NCI-H69 (cell line): ENCODE results near the gene BRD3OS.

Experiments used
- DNase-seq: peaks from one replicate; lab custom pipeline; 2025; lab: John Stamatoyannopoulos, UW

Gene BRD3OS, protein sequence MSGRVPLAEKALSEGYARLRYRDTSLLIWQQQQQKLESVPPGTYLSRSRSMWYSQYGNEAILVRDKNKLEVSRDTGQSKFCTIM

DNA sequence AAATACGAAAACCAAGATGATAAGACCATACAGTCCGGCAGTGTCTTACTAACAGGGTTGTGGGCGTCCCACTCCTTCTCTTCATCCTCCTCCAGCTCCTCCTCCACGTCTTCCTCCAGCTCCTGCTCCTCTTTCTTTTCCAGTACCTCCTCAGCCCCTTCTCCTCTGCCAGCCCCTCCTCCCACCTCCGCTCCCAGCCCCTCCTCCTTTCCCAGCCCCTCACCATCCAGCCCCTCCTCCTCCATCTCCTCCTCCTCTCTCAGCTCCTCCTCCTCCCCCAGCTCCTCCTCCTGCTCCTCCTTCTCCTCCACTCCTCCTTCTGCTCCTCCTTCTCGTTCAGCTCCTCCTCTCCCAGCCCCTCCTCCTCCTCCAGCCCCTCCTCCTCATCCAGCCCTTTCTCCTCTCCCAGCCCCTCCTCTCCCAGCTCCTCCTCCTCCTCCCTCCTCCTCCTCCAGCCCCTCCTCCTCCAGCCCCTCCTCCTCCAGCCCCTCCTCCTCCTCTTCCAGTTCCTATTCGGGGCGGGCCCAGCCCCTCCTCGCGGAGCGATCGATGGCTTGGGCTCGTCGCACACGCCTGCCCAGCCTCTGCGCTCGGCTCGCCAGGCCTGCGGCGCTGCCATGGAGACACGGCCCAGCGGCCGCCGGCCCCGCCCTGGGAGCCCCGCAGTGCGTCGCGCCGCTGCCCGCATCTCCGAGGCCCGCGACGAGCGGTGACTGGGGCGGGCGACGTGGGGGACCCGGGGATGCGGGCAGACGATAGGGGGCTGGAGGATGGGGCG is at the start of gene BRD3OS:
Gene BRD3OS (plus strand): TSS at position 654 of the 778 bp plus-strand sequence. CDS start 1,267 bp downstream, outside the sequence.
- DNase-seq: peak; percentile 99

DNA sequence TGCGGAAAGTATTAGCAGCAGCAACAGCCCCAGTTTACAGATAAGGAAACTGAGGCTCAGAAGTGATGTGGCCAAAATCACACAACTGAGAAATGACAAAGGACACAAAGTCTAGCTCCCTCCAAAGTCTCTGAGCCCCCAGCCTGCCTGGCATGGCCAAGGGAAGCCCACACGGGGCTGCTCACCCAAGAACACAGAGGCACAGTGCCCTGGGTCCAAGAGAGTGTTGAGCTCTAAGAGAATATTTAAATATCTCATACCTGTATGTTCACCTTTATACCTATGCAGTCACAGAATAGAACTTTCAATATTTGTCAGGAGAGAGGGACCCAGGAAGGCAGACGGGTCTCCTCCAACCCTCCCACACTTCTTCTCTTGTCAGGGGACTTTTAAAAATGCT is 49.8 kb upstream of the BRD3OS start:
- no peak for DNase-seq

DNA sequence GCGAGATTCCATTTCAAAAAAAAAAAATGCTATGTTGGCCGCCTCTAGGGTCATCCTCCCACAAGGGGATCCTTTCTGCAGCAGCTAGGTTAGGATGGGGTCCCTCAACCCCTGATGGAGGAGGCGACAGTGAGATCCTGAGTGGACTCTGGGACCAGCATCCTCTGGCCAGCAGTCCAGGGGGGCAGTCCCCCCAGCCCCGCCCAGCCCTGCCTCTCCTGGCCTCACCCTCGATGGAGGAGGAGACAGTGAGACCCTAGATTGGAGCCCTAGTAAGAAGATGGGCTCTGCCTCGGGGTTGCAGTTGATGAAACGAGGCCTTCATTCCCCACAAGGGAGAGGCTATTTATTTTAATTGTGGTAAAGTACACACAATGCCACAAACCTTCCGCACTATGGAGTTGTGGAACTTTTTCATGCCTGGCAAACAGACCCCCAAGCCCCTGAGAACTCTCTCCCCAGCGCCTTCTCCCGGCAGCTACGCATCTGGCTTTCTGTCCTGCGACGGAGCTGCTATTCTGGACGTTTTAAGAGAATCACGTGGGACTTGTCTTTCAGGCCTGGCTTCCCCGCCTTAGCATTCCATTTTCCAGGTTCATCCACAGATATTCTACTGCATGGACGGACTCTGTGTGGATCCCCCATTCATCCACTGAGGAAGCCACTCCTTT is 49.0 kb upstream of the BRD3OS start:
- no peak for DNase-seq

DNA sequence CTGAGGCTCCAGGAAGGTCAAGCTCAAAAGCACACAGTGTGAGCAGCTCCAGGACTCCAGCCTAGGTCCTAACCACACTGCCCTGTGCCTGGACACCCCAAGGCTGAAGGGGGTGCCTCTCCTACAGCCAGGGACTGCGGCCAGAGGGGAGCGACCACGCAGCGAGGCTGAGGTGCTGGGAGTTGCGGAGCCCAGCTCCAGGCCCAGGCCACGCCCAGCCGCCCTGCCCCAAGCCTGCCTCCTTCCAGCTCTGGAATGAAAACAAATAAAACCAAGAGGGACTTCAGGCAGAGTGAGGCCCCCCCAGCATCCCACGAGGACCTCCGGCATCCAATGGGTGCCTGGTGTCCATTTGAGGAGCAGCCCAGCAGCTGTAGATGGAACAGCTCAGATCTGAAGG is 48.4 kb upstream of the BRD3OS start:
- no peak for DNase-seq

DNA sequence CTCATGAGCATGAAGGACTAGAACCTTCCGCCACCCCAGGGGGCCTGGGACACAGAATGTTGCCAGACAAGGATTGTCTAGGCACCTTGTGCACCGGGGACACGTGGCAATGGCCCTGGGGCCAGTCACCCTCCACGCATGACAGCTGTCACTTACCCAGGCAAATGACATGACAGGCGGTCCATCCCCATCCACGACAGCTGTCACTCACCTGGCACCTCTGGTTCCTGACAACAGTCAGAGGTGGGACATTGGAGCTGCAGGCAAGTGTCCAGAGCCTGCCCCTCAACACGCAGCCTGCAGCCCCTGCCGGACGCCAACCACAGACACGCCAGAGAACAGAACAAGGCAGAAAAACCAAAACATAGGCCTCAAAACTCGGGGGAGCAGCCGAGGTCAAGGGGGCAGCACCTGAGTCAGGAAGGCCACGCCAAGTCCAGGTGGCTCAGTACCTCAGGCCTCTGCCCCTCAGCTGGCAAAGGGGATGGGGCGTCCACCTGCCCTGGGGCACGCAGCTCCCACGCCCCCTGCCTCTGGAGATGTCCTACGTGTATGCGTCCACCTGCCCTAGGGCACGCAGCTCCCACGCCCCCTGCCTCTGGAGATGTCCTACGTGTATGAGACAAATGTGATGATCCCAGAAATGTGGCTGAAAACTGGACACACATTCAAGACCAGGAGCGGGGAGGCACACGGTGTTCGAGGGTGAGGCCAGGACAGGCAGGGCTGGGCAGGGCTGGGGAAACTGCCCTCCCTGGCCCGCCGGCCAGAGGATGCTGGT is 47.7 kb upstream of the BRD3OS start:
- DNase-seq: no peak

DNA sequence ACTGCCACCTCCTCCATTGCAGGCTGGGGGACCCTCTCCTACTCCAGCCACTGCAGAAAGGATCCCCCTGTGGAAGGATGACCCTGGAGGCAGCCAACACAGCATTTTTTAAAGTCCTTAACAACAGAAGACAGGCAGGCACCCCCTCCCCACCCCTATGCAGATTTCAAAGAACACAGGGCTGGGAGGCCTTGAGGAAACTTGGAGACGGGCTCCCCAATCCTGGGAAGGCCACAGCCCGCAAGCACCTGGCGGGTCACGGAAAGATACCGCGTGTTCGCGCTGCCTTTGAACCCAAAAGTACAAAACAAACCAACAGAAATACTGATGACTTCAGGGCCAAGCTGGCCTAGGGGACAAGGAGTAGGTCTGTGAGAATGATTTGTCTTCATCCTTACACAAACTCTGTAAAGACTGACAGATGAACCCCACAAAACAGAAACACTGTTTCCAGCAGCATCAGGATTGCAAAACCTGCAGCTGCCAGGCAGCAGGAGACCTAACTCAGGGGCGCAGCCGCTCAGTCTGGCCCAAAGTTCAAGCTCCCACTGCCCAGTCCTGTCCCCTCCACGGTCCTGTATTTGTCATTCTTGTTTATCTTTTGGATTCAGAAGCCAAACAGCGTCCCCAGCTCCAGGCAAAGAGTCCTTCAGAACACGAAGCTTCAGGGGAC is 46.9 kb upstream of the BRD3OS start:
- DNase-seq: no peak

DNA sequence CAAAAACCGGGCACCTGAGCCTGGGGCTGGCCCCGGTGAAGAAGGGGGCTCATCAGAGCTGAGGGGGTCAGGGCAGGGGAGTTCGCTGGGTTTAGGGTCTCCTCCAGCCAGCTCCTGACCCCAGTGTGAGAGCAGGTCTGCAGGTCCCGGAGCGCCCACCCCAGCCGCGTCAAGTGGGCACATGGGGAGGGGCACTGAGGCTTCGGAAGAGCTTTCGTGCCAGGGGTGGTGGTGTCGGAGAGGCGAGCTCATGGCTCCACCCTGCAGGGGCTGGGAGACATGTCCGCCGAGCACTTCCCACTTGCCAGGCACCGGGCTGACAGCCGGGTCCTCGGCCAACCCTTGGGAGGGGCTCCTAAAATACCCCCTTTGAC is 46.4 kb upstream of the BRD3OS start:
- no peak for DNase-seq

DNA sequence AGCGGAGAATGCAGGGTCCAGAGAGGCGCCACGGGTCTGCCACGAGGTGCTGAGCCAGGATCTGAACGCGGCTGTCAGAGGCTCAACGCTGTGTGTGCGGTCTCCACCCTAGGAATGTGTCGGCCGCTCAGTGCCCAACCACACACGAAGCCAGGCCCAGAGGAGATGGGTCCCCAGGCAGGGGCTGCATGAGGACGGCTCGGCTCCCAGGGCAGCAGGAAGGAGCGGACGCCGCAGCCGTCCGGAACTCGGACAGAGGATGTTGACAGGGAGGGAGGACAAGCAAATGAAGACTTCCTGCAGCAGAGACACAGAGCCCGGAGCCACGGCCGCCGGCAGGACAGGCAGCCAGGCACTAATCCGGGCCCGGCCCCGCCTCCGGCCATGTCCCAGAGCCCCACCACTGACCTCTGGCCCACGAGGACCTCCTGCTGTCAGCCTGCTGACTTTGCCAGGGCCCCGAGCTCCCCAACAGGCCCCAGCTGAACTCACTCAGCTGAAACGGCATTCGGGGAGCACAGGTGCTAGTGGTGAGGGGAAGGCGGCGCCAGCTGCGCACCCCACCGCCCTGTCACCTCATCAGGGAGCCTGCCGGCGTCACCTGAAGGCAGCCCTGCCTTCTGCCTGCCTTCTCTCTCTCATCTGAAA is 45.9 kb upstream of the BRD3OS start:
- no peak for DNase-seq

DNA sequence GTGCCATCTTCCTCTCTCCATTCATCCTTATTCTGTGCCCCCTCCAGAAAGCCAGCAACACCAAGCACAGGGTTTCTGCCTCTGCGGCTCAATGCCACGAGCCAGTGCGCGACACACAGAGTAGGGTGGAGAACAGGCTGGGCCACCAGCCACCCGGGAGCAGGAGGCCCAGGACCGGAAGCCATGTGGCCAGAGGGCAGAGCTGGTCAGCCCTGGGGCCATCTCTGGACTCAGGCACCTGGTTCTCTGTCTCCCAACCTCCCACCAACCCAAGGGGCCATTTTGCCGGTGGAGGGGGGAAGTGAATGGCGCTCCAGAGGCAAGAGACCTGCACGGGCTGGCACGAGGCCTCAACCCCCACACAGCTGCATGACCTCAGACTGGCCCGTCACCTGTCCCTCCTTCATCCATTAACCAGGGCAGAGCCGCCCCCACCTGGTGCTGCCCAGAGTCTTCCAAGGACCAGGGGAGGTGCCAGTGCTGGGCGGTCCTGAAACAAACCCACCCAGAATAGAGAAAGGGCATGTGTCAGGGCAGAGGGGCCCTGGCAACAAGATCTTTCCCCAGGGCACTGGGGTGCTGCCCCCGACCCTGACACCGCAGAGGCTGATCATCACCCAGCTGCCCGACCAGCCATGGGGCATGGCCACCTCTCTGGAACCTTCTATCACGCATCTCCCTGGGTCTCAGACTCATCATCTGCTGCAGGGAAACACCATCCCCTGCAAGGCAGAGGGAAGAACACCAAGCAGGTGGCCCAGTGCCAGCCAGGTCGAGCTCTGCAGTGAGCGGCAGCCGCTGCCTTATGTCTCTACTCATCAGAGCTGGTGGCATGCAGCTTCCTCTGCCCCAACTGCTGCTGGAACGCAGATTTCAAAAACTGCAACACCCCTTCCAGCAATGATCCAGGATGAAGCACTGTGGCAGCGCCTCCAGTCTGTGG is 45.1 kb upstream of the BRD3OS start:
- DNase-seq: peak; percentile 24

DNA sequence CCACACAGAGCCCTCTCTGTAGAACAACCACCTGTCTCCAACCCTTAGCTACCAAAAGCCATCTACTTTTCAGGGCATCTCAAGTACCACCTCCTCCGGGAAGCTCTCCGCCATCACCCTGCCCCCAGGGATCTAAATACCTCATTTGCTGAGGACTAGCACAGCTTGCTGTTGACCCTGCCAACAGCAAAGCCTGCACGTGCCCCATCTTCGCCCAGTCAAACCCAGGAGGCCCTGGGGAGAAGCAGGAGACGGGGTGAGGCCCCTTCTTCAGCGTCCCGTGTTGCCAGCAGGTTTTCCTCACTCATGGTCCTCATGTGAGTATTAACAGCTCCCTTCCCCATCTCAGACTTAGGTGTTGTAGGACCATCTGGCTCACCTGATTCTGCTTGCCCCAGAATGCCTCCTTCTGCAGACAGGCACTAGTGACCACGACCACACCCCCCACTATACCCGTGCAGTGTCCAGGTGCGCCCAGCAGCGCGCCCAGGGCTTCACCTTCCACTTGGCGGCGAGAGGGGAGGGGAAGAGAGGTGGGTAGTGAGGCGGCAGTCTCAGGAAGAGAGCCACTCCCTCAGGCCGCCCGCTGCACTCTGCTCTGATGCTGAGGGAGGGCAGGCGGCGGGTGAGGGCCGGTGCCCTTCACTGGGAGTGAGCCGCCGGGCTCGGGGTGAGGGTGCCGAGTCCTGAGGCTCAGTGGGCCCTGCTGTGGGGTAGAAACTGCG is 44.3 kb upstream of the BRD3OS start:
- DNase-seq: no peak

DNA sequence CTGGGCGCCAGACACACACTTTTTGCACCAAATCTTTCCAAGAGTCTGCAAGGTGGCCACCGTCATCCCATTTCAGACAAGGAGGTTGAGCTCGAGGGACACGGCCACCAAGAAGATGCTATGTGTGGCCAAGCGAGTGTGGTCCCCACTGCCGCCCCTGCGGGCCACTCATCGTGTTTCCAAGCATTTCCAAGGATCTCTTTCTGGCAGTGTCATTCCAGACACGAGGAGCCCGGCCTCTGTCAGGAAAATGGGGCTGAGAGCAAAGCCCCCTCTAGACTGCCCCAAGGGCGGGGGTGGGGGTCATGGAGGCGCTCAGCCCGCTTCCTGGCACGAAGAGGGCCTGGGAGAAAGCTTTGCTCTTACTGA is 43.7 kb upstream of the BRD3OS start:
- no peak for DNase-seq

DNA sequence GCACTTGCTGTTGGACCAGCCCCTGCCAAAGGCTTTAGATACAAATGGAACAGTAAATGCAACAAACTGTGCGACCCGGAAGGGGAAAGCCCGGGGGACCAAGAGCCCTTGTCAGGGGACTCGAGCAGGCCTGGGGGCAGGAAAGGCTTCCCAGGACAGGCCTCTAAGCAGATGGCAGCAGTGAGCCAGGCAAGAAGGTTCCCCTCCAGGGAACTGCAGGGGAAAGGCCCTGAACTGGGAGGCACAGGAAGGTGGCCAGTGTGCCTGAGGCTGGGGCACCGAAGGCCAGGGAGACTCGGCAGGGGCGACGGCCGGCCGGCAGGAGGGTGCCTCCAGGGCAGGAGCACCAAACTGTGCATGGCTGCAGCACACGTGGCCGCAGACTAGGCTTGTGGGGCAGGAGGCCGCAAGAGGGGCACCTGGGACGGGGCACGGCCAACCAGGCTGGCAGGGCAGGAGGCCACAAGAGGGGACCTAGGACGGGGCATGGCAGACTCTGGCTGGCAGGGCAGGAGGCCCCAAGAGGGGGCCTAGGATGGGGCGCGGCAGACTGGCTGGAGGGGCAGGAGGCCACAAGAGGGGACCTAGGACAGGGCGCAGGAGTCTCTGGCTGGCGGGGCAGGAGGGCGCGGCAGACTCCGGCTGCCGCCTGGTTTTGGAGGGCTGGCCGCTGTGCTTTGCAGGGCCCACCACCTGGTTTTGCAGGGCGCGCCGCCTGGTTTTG is 43.2 kb upstream of the BRD3OS start:
- no peak for DNase-seq

DNA sequence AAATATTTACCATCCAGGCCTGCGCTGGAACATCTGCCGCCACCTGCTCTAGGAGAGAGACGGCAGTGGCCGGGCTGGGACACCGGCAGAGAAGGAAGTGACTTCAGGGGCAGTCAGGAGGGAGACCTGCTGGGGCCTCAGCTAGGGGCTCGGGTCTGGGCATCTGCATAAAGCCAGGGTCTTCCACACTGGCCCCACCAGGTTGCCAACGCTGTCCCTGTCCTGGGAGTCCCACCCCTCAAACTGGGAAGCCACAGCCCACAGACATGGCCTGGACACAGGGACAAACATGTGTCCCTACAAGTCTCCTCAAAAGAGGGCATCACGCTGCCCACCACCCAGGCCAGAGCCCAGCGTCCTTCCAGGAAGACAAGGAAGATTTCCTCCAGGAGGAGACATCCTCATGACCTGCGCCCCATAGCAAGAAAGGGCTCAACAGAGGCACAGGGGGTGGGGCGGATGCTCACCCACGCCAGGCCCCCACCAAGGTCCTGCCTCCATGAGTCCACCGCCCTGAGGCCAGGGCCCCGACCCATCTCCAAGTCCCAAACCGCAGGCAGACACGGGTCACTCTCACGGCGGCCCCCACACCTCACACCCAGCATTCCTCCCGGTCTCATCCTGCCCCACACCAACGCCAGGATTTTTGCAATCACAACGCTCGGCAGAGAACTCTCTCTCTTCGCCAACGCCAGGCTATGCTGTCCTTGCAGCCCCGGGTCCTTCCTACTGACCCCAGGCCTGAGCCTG is 42.1 kb upstream of the BRD3OS start:
- DNase-seq: no peak

DNA sequence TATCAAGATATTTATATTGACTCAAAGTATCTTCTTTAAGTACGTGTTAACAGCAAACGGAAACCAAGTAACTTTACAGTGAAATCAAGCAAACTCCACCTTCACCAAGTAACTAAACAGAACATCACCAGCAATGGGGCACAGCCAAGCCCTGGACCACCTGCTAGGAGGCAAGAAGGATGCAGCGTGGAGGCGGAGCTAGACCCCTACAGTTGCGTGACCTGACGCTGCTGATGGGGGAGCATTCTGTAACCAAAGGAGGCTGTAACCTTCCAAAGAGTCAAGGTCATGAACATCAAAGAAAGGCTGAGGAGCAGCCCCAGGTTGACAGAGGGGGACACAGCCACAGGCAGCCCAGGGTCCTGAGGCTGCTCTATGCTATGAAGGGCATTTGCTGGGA is 39.2 kb upstream of the BRD3OS start:
- no peak for DNase-seq

DNA sequence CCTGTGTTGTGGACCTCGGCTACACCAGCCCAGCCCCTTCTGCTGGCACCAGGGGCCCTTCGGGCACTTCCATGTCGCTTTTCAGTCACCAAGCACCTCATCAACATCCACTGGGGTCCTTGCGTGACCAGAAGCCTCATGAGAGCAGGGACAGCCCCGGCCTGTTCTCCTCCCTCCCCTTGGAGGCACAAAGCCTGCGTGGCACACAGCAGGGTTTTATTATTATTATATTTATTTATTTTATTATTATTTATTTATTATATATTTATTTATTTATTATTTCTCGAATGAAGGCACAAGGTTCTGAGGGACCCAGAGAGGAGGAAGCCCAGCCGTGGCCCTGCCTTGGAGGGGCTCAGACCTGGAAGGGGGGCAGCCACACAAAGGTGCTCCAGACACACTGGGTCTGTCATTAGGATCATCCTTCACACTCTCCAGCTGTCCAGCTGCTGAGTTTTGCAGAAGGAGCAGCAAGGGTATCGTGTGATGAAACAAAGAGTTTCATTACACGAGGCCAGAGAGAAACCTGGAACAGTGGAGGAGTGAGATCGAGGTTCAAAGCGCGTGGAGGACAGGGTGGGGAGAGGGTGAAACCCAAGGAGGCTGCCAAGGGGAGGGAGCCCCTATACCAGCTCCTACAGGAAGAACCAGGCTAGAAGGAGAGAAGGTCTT is 38.4 kb upstream of the BRD3OS start:
- DNase-seq: no peak

DNA sequence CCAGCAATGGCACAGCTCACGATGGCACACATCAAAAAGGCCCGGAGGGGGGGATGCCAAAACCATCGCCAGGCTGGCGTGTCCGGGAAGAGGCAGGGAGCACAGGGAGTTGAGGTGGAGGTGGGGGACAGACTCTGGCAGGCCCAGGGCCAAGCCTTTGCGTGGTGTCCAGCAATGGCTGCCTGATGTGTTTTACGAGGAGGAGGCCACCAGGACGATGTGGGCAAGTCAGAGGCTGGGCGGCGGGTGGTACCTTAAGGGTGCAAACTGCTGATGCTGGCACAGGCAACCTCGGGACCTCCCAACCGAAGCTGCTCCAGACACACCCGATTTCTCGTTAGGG is 37.9 kb upstream of the BRD3OS start:
- no peak for DNase-seq

DNA sequence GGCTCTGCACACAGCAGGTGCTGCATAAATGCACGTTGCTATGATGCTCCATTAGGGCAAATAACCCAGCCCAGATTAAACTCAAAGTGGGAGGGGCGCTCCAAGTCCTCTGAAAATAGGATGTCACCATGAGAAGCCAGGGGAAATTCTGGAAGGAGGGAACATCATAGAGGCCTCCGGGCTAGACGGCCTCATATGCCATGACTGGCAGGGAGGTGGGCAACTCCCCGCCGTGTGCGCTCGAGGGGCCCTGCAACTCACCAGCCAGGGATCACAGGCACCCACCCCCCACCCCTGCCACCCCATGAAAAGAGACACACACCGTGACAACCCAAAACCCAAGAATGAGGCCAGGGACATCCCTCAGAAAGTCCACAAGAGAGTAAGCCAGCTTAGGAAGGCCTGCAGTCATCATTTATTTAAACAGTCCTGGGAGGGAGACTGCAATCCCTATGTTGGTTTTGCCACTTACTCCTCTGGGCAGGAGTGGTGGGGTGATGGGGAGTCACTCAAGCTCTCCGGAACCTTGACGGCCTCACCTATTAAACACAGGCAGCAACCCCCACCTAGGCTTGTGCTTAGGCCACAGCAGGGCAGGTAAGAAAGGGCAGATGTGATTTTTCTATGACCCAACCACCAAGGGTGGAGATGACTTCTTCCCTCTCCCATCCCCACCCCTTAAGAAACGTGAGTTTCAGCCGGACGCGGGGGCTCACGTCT is 37.2 kb upstream of the BRD3OS start:
- DNase-seq: no peak
